WTC11 (cell line): Measurements from ENCODE around the gene F11R. TPM values are rescaled to one million over a fixed set of nuclear protein-coding genes. Genes with fewer than 3 reads are reported as not detected.

Experiments used
- ATAC-seq: fragments of 200-7000 bp; cut with Tn5 transposase; 2 replicates; pipeline ENCODE4 v1.10.0; 2021; ENCODE audit warnings: mild to moderate bottlenecking, moderate library complexity
- CTCF ChIA-PET: fragments of 300-600 bp; sonication (Branson Sonifier 250); formaldehyde crosslinking; loops from one replicate; lab custom pipeline; 2021; ENCODE audit warnings: antibody characterized with exemption; lab: Charles Lee
- POLR2A ChIA-PET: fragments of 350-600 bp; sonication (Branson Sonifier 250); formaldehyde crosslinking; loops from one replicate; lab custom pipeline; 2021; ENCODE audit warnings: antibody characterized with exemption; lab: Charles Lee
- DNase-seq: peaks from one replicate; pipeline ENCODE4 v3.0.0; 2021; ENCODE audit warnings: low spot score
- H3K27ac Mint-ChIP-seq: 2 replicates; pipeline ENCODE4 v1.8.0; 2021; ENCODE audit warnings: mixed read lengths
- H3K27me3 Mint-ChIP-seq: 2 replicates; pipeline ENCODE4 v1.8.0; 2021; ENCODE audit warnings: low read depth, mild to moderate bottlenecking, moderate library complexity, mixed read lengths
- H3K36me3 Mint-ChIP-seq: 2 replicates; pipeline ENCODE4 v1.8.0; 2021; ENCODE audit warnings: mixed read lengths
- H3K4me1 Mint-ChIP-seq: 2 replicates; pipeline ENCODE4 v1.8.0; 2022; ENCODE audit warnings: mixed read lengths
- H3K4me3 Mint-ChIP-seq: 2 replicates; pipeline ENCODE4 v1.8.0; 2021; ENCODE audit warnings: mild to moderate bottlenecking, moderate library complexity, mixed read lengths
- H3K9me3 Mint-ChIP-seq: 2 replicates; pipeline ENCODE4 v1.8.0; 2021; ENCODE audit warnings: mixed read lengths
- FOXK1 ChIP-seq: sonication (generic); formaldehyde crosslinking; IDR thresholded peaks from 2 replicates; pipeline ENCODE4 v1.8.0; 2022; ENCODE audit warnings: mild to moderate bottlenecking, moderate library complexity, missing genetic modification reagents
- GRHL2 ChIP-seq: fragments of 250-450 bp; sonication (Bioruptor Pico); IDR thresholded peaks from 2 replicates; pipeline ENCODE4 v1.8.0; 2022; ENCODE audit warnings: mild to moderate bottlenecking, moderate library complexity; ENCODE audit not compliant: insufficient replicate concordance, severe bottlenecking
- HMGA2 ChIP-seq: fragments of 250-450 bp; sonication (Bioruptor Pico); IDR thresholded peaks from 2 replicates; pipeline ENCODE4 v1.4.0; 2021; ENCODE audit warnings: mild to moderate bottlenecking, moderate library complexity
- MXD4 ChIP-seq: fragments of 250-450 bp; sonication (Bioruptor Pico); IDR thresholded peaks from 2 replicates; pipeline ENCODE4 v1.8.0; 2021; ENCODE audit warnings: mild to moderate bottlenecking, moderate library complexity, borderline replicate concordance
- MYBL2 ChIP-seq: sonication (generic); formaldehyde crosslinking; IDR thresholded peaks from 2 replicates; pipeline ENCODE4 v1.8.1; 2023; ENCODE audit warnings: mild to moderate bottlenecking, moderate library complexity, missing genetic modification reagents
- NR3C1 ChIP-seq: sonication (generic); formaldehyde crosslinking; conservative IDR thresholded peaks from 2 replicates; pipeline ENCODE4 v1.8.1; 2023; ENCODE audit warnings: low read depth, mild to moderate bottlenecking, missing genetic modification reagents
- OVOL2 ChIP-seq: fragments of 250-450 bp; sonication (Bioruptor Pico); IDR thresholded peaks from 2 replicates; pipeline ENCODE4 v1.9.0; 2021; ENCODE audit warnings: mild to moderate bottlenecking, borderline replicate concordance
- RELA ChIP-seq: sonication (generic); formaldehyde crosslinking; IDR thresholded peaks from 2 replicates; pipeline ENCODE4 v1.8.1; 2022; ENCODE audit warnings: missing genetic modification reagents, mild to moderate bottlenecking, borderline replicate concordance
- RORB ChIP-seq: fragments of 250-450 bp; sonication (Bioruptor Pico); IDR thresholded peaks from 2 replicates; pipeline ENCODE4 v1.9.0; 2021; ENCODE audit warnings: mild to moderate bottlenecking
- SOX15 ChIP-seq: fragments of 250-450 bp; sonication (Bioruptor Pico); IDR thresholded peaks from 2 replicates; pipeline ENCODE4 v1.9.0; 2021; ENCODE audit warnings: mild to moderate bottlenecking
- TCF7 ChIP-seq: sonication (generic); formaldehyde crosslinking; IDR thresholded peaks from 2 replicates; pipeline ENCODE4 v1.8.0; 2022; ENCODE audit warnings: mild to moderate bottlenecking, low read depth, missing genetic modification reagents, moderate library complexity
- ZNF219 ChIP-seq: sonication (generic); formaldehyde crosslinking; IDR thresholded peaks from 2 replicates; pipeline ENCODE4 v1.8.0; 2023; ENCODE audit warnings: missing genetic modification reagents, mild to moderate bottlenecking, borderline replicate concordance
- ZNF232 ChIP-seq: sonication (generic); formaldehyde crosslinking; IDR thresholded peaks from 2 replicates; pipeline ENCODE4 v1.8.0; 2022; ENCODE audit warnings: mild to moderate bottlenecking, missing genetic modification reagents
- ZNF263 ChIP-seq: sonication (generic); formaldehyde crosslinking; IDR thresholded peaks from 2 replicates; pipeline ENCODE4 v1.8.1; 2022; ENCODE audit warnings: low read depth, mild to moderate bottlenecking, moderate library complexity, missing genetic modification reagents
- ZNF317 ChIP-seq: sonication (generic); formaldehyde crosslinking; IDR thresholded peaks from 2 replicates; pipeline ENCODE4 v1.8.1; 2023; ENCODE audit warnings: low read depth, mild to moderate bottlenecking, moderate library complexity, missing genetic modification reagents, borderline replicate concordance
- ZNF396 ChIP-seq: fragments of 250-450 bp; sonication (Bioruptor Pico); IDR thresholded peaks from 2 replicates; pipeline ENCODE4 v1.8.0; 2021; ENCODE audit warnings: mild to moderate bottlenecking, moderate library complexity, borderline replicate concordance
- total RNA-seq: library from RNA; stranded (reverse); gene quantifications from 3 replicates; pipeline ENCODE4 v1.2.3, GENCODE V29; 2021
- TF ChIP-seq, protein P1 (sequence below): sonication (generic); formaldehyde crosslinking; conservative IDR thresholded peaks from 2 replicates; pipeline ENCODE4 v1.8.1; 2023; ENCODE audit warnings: mild to moderate bottlenecking, low read depth, missing genetic modification reagents, moderate library complexity
- TF ChIP-seq, protein P2 (sequence below): fragments of 200-600 bp; IDR thresholded peaks from 2 replicates; pipeline ENCODE4 v1.8.0; 2022; ENCODE audit warnings: antibody characterized with exemption
- TF ChIP-seq, protein P3 (sequence below): sonication (generic); formaldehyde crosslinking; IDR thresholded peaks from 2 replicates; pipeline ENCODE4 v1.8.0; 2023; ENCODE audit warnings: mild to moderate bottlenecking, missing genetic modification reagents
- TF ChIP-seq, protein P4 (sequence below): sonication (generic); formaldehyde crosslinking; IDR thresholded peaks from 2 replicates; pipeline ENCODE4 v1.8.1; 2022; ENCODE audit warnings: low read depth, mild to moderate bottlenecking, moderate library complexity, missing genetic modification reagents, borderline replicate concordance

F11R gene
- total RNA-seq, 1 experiment from 2014 or later, result 202 TPM

DNA sequence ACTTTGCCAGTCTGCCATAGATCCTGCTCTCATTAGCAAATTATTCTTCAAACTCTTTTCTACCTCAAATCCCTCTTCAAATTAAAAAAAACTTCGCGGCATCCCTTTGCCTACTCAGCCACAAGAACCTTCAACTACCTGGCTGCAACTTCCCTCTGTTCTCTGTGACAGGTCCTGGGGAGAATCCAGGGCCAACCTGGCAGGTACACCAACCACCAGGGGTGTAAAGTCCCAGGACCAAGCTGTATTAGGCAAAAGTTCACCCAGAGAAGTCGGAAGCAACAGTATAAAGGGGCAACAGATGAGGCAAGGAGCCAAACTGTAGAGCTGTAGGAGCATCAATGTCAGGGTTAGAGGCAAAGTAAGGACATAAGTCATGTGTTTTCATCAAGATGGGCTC is 48.0 kb downstream of the F11R start:
- DNase-seq (no peak), ATAC-seq (no peak; the same call in 1 of the 2 replicates)
- POLR2A ChIA-PET, result no interaction called here
- CTCF ChIA-PET, result interaction anchor here (0.7 to 5.8 kb wide), 10 partner anchors 15 to 463 kb away, joined by 3 to 47 read pairs (median 5); partner anchors contain the start of genes F11R and ITLN2
- Mint-ChIP-seq H3K27ac (peak overlapping the region; percentile 48), H3K36me3 (no peaks in the 10 kb centered on the region), H3K4me1 (peaks cover 35% of the 10 kb centered on the region), H3K4me3 (no peak overlapping the region), H3K27me3 (no peaks in the 10 kb centered on the region)
- TF ChIP-seq, protein P1, sequence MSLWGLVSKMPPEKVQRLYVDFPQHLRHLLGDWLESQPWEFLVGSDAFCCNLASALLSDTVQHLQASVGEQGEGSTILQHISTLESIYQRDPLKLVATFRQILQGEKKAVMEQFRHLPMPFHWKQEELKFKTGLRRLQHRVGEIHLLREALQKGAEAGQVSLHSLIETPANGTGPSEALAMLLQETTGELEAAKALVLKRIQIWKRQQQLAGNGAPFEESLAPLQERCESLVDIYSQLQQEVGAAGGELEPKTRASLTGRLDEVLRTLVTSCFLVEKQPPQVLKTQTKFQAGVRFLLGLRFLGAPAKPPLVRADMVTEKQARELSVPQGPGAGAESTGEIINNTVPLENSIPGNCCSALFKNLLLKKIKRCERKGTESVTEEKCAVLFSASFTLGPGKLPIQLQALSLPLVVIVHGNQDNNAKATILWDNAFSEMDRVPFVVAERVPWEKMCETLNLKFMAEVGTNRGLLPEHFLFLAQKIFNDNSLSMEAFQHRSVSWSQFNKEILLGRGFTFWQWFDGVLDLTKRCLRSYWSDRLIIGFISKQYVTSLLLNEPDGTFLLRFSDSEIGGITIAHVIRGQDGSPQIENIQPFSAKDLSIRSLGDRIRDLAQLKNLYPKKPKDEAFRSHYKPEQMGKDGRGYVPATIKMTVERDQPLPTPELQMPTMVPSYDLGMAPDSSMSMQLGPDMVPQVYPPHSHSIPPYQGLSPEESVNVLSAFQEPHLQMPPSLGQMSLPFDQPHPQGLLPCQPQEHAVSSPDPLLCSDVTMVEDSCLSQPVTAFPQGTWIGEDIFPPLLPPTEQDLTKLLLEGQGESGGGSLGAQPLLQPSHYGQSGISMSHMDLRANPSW, result no peak
- TF ChIP-seq ZNF232 (CRISPR knock-in tag) (no peak), ZNF396 (CRISPR knock-in tag) (no peak), ZNF219 (CRISPR knock-in tag) (no peak), SOX15 (no peak), FOXK1 (CRISPR knock-in tag) (no peak), HMGA2 (CRISPR knock-in tag) (no peak), RORB (no peak), RELA (CRISPR knock-in tag) (no peak), MXD4 (CRISPR knock-in tag) (no peak), NR3C1 (CRISPR knock-in tag) (no peak), TCF7 (no peak), GRHL2 (CRISPR knock-in tag) (no peak)
- TF ChIP-seq, protein P2, sequence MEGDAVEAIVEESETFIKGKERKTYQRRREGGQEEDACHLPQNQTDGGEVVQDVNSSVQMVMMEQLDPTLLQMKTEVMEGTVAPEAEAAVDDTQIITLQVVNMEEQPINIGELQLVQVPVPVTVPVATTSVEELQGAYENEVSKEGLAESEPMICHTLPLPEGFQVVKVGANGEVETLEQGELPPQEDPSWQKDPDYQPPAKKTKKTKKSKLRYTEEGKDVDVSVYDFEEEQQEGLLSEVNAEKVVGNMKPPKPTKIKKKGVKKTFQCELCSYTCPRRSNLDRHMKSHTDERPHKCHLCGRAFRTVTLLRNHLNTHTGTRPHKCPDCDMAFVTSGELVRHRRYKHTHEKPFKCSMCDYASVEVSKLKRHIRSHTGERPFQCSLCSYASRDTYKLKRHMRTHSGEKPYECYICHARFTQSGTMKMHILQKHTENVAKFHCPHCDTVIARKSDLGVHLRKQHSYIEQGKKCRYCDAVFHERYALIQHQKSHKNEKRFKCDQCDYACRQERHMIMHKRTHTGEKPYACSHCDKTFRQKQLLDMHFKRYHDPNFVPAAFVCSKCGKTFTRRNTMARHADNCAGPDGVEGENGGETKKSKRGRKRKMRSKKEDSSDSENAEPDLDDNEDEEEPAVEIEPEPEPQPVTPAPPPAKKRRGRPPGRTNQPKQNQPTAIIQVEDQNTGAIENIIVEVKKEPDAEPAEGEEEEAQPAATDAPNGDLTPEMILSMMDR, result no peak
- TF ChIP-seq, protein P3, sequence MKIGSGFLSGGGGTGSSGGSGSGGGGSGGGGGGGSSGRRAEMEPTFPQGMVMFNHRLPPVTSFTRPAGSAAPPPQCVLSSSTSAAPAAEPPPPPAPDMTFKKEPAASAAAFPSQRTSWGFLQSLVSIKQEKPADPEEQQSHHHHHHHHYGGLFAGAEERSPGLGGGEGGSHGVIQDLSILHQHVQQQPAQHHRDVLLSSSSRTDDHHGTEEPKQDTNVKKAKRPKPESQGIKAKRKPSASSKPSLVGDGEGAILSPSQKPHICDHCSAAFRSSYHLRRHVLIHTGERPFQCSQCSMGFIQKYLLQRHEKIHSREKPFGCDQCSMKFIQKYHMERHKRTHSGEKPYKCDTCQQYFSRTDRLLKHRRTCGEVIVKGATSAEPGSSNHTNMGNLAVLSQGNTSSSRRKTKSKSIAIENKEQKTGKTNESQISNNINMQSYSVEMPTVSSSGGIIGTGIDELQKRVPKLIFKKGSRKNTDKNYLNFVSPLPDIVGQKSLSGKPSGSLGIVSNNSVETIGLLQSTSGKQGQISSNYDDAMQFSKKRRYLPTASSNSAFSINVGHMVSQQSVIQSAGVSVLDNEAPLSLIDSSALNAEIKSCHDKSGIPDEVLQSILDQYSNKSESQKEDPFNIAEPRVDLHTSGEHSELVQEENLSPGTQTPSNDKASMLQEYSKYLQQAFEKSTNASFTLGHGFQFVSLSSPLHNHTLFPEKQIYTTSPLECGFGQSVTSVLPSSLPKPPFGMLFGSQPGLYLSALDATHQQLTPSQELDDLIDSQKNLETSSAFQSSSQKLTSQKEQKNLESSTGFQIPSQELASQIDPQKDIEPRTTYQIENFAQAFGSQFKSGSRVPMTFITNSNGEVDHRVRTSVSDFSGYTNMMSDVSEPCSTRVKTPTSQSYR (CRISPR knock-in tag), result no peak
- TF ChIP-seq, all 79 proteins: peak for 0
- no peaks in the 10 kb centered on the region for H3K9me3 Mint-ChIP-seq

DNA sequence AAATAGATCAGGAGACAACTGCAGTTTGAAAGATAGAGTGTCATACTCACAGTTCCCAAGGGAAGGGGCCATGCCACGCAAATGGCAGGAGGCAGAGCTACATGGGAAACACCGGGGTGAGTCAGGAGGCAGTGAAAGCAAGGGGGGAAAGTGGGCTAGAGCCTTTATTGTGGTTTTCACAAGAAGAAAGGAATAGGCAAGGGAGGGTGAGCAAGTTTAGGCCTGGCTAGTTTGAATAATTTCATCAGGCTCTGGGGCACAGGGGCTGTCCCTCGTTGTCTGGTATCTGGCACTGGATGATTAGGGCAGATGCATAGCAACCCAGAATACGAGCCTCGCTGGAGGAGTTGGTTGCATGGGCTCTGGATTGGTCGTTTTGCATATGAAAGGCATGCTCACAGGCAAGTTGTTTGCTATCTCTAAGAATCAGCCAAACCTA is 49.3 kb downstream of the F11R start:
- no peaks in the 10 kb centered on the region for H3K36me3 Mint-ChIP-seq
- TF ChIP-seq, protein P4, sequence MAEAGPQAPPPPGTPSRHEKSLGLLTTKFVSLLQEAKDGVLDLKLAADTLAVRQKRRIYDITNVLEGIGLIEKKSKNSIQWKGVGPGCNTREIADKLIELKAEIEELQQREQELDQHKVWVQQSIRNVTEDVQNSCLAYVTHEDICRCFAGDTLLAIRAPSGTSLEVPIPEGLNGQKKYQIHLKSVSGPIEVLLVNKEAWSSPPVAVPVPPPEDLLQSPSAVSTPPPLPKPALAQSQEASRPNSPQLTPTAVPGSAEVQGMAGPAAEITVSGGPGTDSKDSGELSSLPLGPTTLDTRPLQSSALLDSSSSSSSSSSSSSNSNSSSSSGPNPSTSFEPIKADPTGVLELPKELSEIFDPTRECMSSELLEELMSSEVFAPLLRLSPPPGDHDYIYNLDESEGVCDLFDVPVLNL (CRISPR knock-in tag), result no peak
- TF ChIP-seq OVOL2 (no peak), MYBL2 (CRISPR knock-in tag) (no peak), ZNF317 (CRISPR knock-in tag) (no peak), ZNF263 (CRISPR knock-in tag) (no peak)
- TF ChIP-seq, protein P2, result no peak
- TF ChIP-seq, protein P3 (CRISPR knock-in tag), result no peak

More for the DNA sequence above, 49.3 kb downstream of the F11R start:
- peaks cover 33% of the 10 kb centered on the region for H3K4me1 Mint-ChIP-seq
- ChIA-PET CTCF (interaction anchor here (0.5 to 5.8 kb wide), 6 partner anchors 16 to 141 kb away, joined by 3 to 47 read pairs (median 4); partner anchors contain the start of gene ITLN2), POLR2A (no interaction called here)
- H3K27ac Mint-ChIP-seq, result peak overlapping the region; percentile 79
- no peak overlapping the region for H3K4me3 Mint-ChIP-seq
- no peaks in the 10 kb centered on the region for H3K27me3 Mint-ChIP-seq
- DNase-seq (peak; percentile 35), ATAC-seq (peak; percentile 95)
- no peaks in the 10 kb centered on the region for H3K9me3 Mint-ChIP-seq
